HL-60 (cell line): ENCODE data around the gene SLC2A13.

ENCODE experiments used
- DNase-seq, 2 experiments: peaks; one replicate each; pipeline ENCODE4 v3.0.0-alpha.2; 2010 to 2020; ENCODE audit warnings: low read depth in 1 of 2, low spot score in 1 of 2
- H3K27ac ChIP-seq: fragments of 250-450 bp; sonication (Bioruptor Pico); replicated peaks from 2 replicates; pipeline ENCODE4 v1.5.1; 2020; ENCODE audit warnings: mild to moderate bottlenecking, moderate library complexity
- H3K27me3 ChIP-seq: fragments of 250-450 bp; sonication (Bioruptor Pico); 2 replicates; pipeline ENCODE4 v1.5.1; 2021; ENCODE audit warnings: mild to moderate bottlenecking, moderate library complexity; ENCODE audit not compliant: insufficient read depth, poor library complexity, severe bottlenecking
- H3K4me3 ChIP-seq: replicated peaks from 2 replicates; pipeline ENCODE4 v1.5.1; 2011; ENCODE audit warnings: mild to moderate bottlenecking, control low read depth, low read length; ENCODE audit not compliant: insufficient read depth
- CTCF ChIP-seq: IDR thresholded peaks from one replicate; pipeline ENCODE4 v1.5.1; 2011; ENCODE audit warnings: low read length, control low read depth, inconsistent platforms; ENCODE audit not compliant: insufficient read depth
- GABPA ChIP-seq: IDR thresholded peaks from 2 replicates; pipeline ENCODE4 v1.6.1; 2012; ENCODE audit warnings: low read depth
- POLR2AphosphoS5 ChIP-seq: IDR thresholded peaks from 2 replicates; pipeline ENCODE4 v1.6.1; 2012; ENCODE audit warnings: low read depth
- REST ChIP-seq: IDR thresholded peaks from 2 replicates; pipeline ENCODE4 v1.6.1; 2012; ENCODE audit warnings: low read depth; ENCODE audit not compliant: insufficient replicate concordance
- SPI1 ChIP-seq: IDR thresholded peaks from 2 replicates; pipeline ENCODE4 v1.6.1; 2012; ENCODE audit warnings: low read depth, mild to moderate bottlenecking, borderline replicate concordance

The SLC2A13 gene

GRCh38 chr12:40086471-40086870, 19.4 kb downstream of the SLC2A13 start:
- no peak for DNase-seq
- H3K27ac ChIP-seq, result no peak overlapping the region
- H3K4me3 ChIP-seq, result no peak overlapping the region
- no peaks in the 10 kb centered on the region for H3K27me3 ChIP-seq
- TF ChIP-seq SPI1, result no peak
- TF ChIP-seq POLR2AphosphoS5, result no peak
- TF ChIP-seq REST, result no peak
- no peak for TF ChIP-seq CTCF

GRCh38 chr12:40078266-40078665, 27.6 kb downstream of the SLC2A13 start:
- DNase-seq, result no peak
- Histone ChIP-seq H3K27ac (no peak overlapping the region), H3K4me3 (no peak overlapping the region), H3K27me3 (no peaks in the 10 kb centered on the region)
- TF ChIP-seq CTCF, result no peak
- TF ChIP-seq POLR2AphosphoS5, result no peak
- no peak for TF ChIP-seq REST
- TF ChIP-seq GABPA, result no peak
- no peak for TF ChIP-seq SPI1

- TF ChIP-seq GABPA (no peak), SPI1 (no peak), REST (no peak), CTCF (no peak), POLR2AphosphoS5 (no peak)
- H3K4me3 ChIP-seq, result no peak overlapping the region
- DNase-seq, result no peak
- no peaks in the 10 kb centered on the region for H3K27me3 ChIP-seq
- no peak overlapping the region for H3K27ac ChIP-seq
Measured at GRCh38 chr12:40075458-40075857, 30.4 kb downstream of the SLC2A13 start.
